Nephron (organoid): ENCODE results near the gene TXNRD2.

Experiments
- H3K27ac Mint-ChIP-seq, 3 experiments: 2 replicates each; pipeline ENCODE4 v1.8.0; 2020; ENCODE audit warnings: mixed read lengths in 3 of 3, mild to moderate bottlenecking in 2 of 3, moderate library complexity in 1 of 3
- H3K27me3 Mint-ChIP-seq: 2 replicates; pipeline ENCODE4 v1.8.0; 2021; ENCODE audit warnings: low read depth, mild to moderate bottlenecking, moderate library complexity, mixed read lengths
- H3K36me3 Mint-ChIP-seq: 2 replicates; pipeline ENCODE4 v1.8.0; 2020; ENCODE audit warnings: low read depth, mixed read lengths
- H3K4me1 Mint-ChIP-seq: 2 replicates; pipeline ENCODE4 v1.8.0; 2020; ENCODE audit warnings: mixed read lengths
- H3K4me3 Mint-ChIP-seq, 3 experiments: 2 replicates each; pipeline ENCODE4 v1.8.0; 2020; ENCODE audit warnings: mild to moderate bottlenecking in 3 of 3, mixed read lengths in 3 of 3, moderate library complexity in 2 of 3
- H3K9me3 Mint-ChIP-seq: 2 replicates; pipeline ENCODE4 v1.8.0; 2020; ENCODE audit warnings: mixed read lengths
- TF ChIP-seq, protein P1 (sequence below), 3 experiments: fragments of 200-600 bp; sonication (generic); IDR thresholded peaks; one replicate each; pipeline ENCODE4 v1.5.0; 2021; ENCODE audit warnings: antibody characterized with exemption in 3 of 3; ENCODE audit not compliant: unreplicated experiment in 3 of 3

Gene TXNRD2

GRCh38 chr22:19981171-19981960 is 39.7 kb upstream of the TXNRD2 start:
- Mint-ChIP-seq H3K4me3 (no peak overlapping the region), H3K36me3 (no peaks in the 10 kb centered on the region), H3K27me3 (no peaks in the 10 kb centered on the region), H3K27ac (no peak overlapping the region), H3K4me1 (peaks cover 8% of the 10 kb centered on the region), H3K9me3 (no peaks in the 10 kb centered on the region)
- TF ChIP-seq, protein P1, sequence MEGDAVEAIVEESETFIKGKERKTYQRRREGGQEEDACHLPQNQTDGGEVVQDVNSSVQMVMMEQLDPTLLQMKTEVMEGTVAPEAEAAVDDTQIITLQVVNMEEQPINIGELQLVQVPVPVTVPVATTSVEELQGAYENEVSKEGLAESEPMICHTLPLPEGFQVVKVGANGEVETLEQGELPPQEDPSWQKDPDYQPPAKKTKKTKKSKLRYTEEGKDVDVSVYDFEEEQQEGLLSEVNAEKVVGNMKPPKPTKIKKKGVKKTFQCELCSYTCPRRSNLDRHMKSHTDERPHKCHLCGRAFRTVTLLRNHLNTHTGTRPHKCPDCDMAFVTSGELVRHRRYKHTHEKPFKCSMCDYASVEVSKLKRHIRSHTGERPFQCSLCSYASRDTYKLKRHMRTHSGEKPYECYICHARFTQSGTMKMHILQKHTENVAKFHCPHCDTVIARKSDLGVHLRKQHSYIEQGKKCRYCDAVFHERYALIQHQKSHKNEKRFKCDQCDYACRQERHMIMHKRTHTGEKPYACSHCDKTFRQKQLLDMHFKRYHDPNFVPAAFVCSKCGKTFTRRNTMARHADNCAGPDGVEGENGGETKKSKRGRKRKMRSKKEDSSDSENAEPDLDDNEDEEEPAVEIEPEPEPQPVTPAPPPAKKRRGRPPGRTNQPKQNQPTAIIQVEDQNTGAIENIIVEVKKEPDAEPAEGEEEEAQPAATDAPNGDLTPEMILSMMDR (IDR thresholded peaks at IDR 0.05; ENCODE audit: unreplicated experiment in 3 of 3): no peak

DNA sequence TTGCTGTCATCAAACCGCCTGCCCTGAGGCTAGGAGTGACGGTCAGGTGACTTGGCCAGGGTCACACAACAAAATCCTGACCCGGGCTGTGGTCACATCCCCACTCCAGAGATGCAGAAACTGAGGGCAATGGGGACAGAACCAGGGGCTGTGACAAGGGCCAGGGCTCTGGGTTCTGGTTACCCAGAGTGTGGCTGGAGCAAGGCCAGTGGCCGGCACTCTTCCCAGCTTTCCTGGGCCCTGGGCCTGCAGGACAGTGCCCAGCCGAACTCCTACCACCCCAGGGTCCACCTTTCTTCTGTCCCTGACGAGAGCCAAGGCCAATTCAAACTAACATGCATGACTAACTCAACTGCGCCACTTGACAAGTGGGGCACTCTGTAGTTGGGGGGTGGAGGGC is 39.1 kb upstream of the TXNRD2 start:
- Mint-ChIP-seq H3K27me3 (no peaks in the 10 kb centered on the region), H3K36me3 (no peaks in the 10 kb centered on the region), H3K27ac (no peak overlapping the region), H3K4me1 (peaks cover 5% of the 10 kb centered on the region), H3K9me3 (no peaks in the 10 kb centered on the region), H3K4me3 (no peak overlapping the region)
- TF ChIP-seq, protein P1 (IDR thresholded peaks at IDR 0.05; ENCODE audit: unreplicated experiment in 3 of 3): no peak

DNA sequence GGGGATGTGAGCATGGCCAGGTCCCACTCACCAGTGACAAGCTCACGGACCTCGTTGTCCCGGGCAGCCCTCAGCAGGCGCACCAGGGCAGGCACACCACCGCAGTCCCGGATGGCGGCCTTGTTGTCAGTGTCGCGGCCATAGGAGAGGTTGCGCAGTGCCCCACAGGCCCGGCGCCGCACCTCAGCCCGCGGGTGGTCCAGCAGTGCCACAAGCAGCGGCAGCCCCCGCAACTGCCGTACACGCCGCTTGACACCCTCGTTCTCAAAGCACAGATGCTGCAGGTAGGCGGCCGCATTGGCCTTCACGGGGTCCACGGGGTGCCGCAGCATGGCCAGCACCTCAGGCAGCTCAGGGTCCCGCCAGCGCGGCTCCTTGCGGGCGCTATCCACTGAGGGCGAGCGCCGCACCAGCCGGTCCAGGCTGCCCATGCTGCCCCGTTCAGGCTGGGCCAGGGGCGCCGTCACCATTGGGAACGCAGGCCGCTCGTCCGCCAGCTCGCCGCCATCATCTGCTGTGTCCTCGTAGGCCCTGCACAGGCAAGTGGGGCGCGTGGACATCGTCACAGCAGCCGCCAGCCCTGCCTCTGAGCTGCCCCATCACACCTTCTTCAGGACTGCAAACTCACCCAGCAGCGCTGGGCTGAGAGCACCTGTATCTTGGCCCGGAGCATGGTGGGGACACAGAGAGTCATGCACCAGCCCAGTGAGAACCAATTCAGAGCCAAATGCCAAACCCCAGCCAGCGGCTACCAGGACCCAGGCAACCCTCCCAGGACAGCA is 38.3 kb upstream of the TXNRD2 start:
- Mint-ChIP-seq H3K27me3 (no peaks in the 10 kb centered on the region), H3K9me3 (no peaks in the 10 kb centered on the region), H3K4me1 (peaks cover 12% of the 10 kb centered on the region), H3K27ac (no peak overlapping the region), H3K36me3 (no peaks in the 10 kb centered on the region), H3K4me3 (no peak overlapping the region)
- TF ChIP-seq, protein P1 (IDR thresholded peaks at IDR 0.05; ENCODE audit: unreplicated experiment in 3 of 3): no peak

- Mint-ChIP-seq H3K4me3 (no peak overlapping the region), H3K9me3 (no peaks in the 10 kb centered on the region), H3K27ac (no peak overlapping the region), H3K36me3 (no peaks in the 10 kb centered on the region), H3K27me3 (no peaks in the 10 kb centered on the region), H3K4me1 (peaks cover 12% of the 10 kb centered on the region)
- TF ChIP-seq, protein P1 (IDR thresholded peaks at IDR 0.05; ENCODE audit: unreplicated experiment in 3 of 3): no peak
Measured at GRCh38 chr22:19978748-19979147, 37.1 kb upstream of the TXNRD2 start.

DNA sequence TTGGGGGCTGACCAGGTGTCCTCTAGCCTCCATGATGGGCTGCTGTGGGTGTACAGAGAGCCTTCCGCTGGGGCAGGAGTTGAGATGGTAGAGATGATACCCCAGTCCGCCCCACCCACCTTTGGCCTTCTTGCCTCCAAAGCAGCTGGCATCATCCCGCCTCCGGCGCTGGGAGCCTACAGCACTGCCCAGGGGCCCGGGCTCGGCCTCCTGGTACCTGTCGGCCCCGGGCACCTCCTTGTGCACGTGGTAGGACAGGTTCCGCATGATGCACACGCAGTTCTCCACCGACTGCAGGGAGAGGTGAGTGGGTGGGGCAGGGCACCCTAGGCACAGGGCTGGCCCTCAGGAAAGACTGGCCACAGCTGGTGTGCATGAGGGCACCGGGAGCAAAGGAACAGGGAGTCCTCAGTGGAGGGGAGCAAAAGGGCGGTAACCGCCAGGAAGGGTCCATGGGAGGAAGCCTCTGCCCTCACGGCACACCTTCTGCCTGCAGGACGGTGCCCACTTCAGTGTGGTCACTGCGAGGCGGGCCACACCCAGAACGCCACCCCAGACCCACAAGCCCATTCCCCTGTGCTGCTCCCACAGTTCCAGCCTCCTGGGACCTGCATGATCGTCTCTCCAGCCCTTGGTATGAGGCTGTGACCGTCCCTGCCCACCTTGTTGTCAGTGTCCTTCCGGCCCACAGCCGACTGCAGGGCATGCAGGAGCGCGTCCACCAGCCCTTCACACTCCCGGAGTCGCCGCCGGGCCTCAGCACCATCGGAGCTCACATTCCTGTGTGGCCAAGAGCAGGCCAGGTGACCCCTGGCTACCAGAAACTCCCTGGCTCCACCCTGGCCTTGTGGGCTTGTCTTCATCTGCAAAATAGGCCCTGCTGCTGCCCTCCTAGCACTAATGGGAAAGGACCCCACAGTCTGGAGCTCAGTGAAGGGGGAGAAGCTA is 36.0 kb upstream of the TXNRD2 start:
- Mint-ChIP-seq H3K4me3 (no peak overlapping the region), H3K27me3 (no peaks in the 10 kb centered on the region), H3K36me3 (no peaks in the 10 kb centered on the region), H3K27ac (no peak overlapping the region), H3K9me3 (no peaks in the 10 kb centered on the region), H3K4me1 (peaks cover 10% of the 10 kb centered on the region)
- TF ChIP-seq, protein P1 (IDR thresholded peaks at IDR 0.05; ENCODE audit: unreplicated experiment in 3 of 3): no peak
